Stimulated activated naive CD4-positive, alpha-beta T cell treated with Interleukin-2 at 50 U/mL for 16 hours (primary cell): Measurements from ENCODE around the gene SLX4IP.
"Not testable (repeated sequence)": the region's sequence is repeated elsewhere in the genome, so short reads cannot be mapped to it uniquely, and the experiment has no call there.

Source experiments
- DNase-seq: peaks from one replicate; lab custom pipeline; 2025; lab: John Stamatoyannopoulos, UW

The SLX4IP gene

GRCh38 chr20:10434832-10435812, at the start of gene SLX4IP:
SLX4IP (plus strand) TSS chr20:10435305; CDS start chr20:10458205, 22,900 bp downstream.
- peak; percentile 82 for DNase-seq

GRCh38 chr20:10385850-10386544, 49.1 kb upstream of the SLX4IP start:
- no peak for DNase-seq

GRCh38 chr20:10387686-10388085, 47.4 kb upstream of the SLX4IP start:
- no peak for DNase-seq

- no peak for DNase-seq
Measured at GRCh38 chr20:10388597-10388996, 46.5 kb upstream of the SLX4IP start.

- no peak for DNase-seq
Measured at GRCh38 chr20:10390709-10391108, 44.4 kb upstream of the SLX4IP start.

GRCh38 chr20:10394752-10395151, 40.4 kb upstream of the SLX4IP start:
- DNase-seq: not testable (repeated sequence)

GRCh38 chr20:10398834-10399369, 36.2 kb upstream of the SLX4IP start:
- DNase-seq: no peak

- no peak for DNase-seq
Measured at GRCh38 chr20:10402938-10403608, 32.0 kb upstream of the SLX4IP start.

- DNase-seq: no peak
Measured at GRCh38 chr20:10404023-10404628, 31.0 kb upstream of the SLX4IP start.

GRCh38 chr20:10404959-10405530, 30.1 kb upstream of the SLX4IP start:
- no peak for DNase-seq

GRCh38 chr20:10408108-10408813, 26.8 kb upstream of the SLX4IP start:
- DNase-seq: no peak

GRCh38 chr20:10411673-10412072, 23.4 kb upstream of the SLX4IP start:
- no peak for DNase-seq

GRCh38 chr20:10412591-10413408, 22.3 kb upstream of the SLX4IP start:
- no peak for DNase-seq

- no peak for DNase-seq
Measured at GRCh38 chr20:10415013-10415650, 20.0 kb upstream of the SLX4IP start.

- DNase-seq: not testable (repeated sequence)
Measured at GRCh38 chr20:10417218-10417617, 17.9 kb upstream of the SLX4IP start.

- DNase-seq: no peak
Measured at GRCh38 chr20:10419550-10420133, 15.5 kb upstream of the SLX4IP start.

GRCh38 chr20:10423735-10424134, 11.4 kb upstream of the SLX4IP start:
- DNase-seq: no peak

- peak; percentile 33 for DNase-seq
Measured at GRCh38 chr20:10427060-10427692, 7.9 kb upstream of the SLX4IP start.
